ENCODE results near the gene ACBD3. TPM values are rescaled to one million over a fixed set of nuclear protein-coding genes. Genes with fewer than 3 reads are reported as not detected.

Gene ACBD3
- polyA plus RNA-seq, 6 donors from 2014 or later: 38.5 to 88.1 (median 55.0) TPM

DNA sequence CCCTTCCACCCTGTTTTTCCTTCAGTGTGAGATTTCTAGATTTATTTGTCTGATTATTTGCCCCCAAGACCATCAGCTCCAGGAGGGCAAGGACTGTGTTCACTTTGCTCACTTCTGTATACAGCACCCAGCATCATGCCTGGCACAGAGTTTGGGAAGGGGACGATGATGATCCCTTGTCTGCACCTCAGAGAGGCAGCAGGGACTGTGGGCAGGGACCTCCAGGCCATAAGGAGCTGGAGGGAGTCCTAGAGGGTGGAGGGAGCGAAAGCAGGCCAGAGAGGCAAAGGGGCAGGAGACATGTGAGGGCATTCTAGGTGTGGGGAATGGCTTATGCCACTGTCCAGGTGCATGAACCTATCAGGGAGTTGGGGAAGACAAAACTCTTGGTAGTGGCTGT, 91.3 kb downstream of the ACBD3 start:
- H3K27ac Mint-ChIP-seq: peak overlapping the region in 1 of 6 donors; percentile 62
- no peaks in the 10 kb centered on the region for H3K36me3 Mint-ChIP-seq
- DNase-seq: no peak
- H3K4me3 Mint-ChIP-seq: no peak overlapping the region
- H3K9me3 Mint-ChIP-seq: peaks cover 0 to 3% (median 0%) of the 10 kb centered on the region in 7 donors
- H3K4me1 Mint-ChIP-seq: peaks cover 5 to 9% (median 5%) of the 10 kb centered on the region in 3 donors
- peaks cover 0 to 3% (median 0%) of the 10 kb centered on the region in 3 donors for H3K27me3 Mint-ChIP-seq
- no peak for ATAC-seq (ENCODE audit: low read depth in 2 of 2)

Other genes starting within 250 kb of the ACBD3 start
- gene LEFTY2, start 245.5 kb downstream of the ACBD3 start, polyA plus RNA-seq (ENCODE audit: low read depth in 6 of 6): not detected
- 10 to 100 TPM in 5 of 6 donors, 1 to 10 TPM in 1; 8.7 to 18.9 (median 11.4) TPM for gene SDE2, start 187.4 kb downstream of the ACBD3 start, polyA plus RNA-seq (ENCODE audit: low read depth in 6 of 6)
- 1,000 to 10,000 TPM; 1,065 to 1,461 (median 1,242) TPM for gene H3-3A, start 124.0 kb downstream of the ACBD3 start, polyA plus RNA-seq (ENCODE audit: low read depth in 6 of 6)
- gene MIXL1, start 36.9 kb upstream of the ACBD3 start, polyA plus RNA-seq (ENCODE audit: low read depth in 6 of 6): 1 to 10 TPM in 1 of 6 donors, under 1 TPM in 3, not detected in 2; 0.23 to 2.8 (median 0.36) TPM
- 1 to 10 TPM; 2.7 to 7.0 (median 4.7) TPM for gene LIN9, start 122.4 kb upstream of the ACBD3 start, polyA plus RNA-seq (ENCODE audit: low read depth in 6 of 6)
- gene PARP1, start 221.4 kb upstream of the ACBD3 start, polyA plus RNA-seq (ENCODE audit: low read depth in 6 of 6): 100 to 1,000 TPM; 156 to 250 (median 234) TPM

All from naive B cell (primary cell).